ENCODE data around the gene WNT5B.

Gene WNT5B

GRCh38 chr12:1628666-1629337 is at the start of gene WNT5B:
WNT5B (plus strand) TSS chr12:1629231; CDS start chr12:1631355, 2,124 bp downstream.
- H3K9me2 ChIP-seq (ENCODE audit: low read depth, low read length): no peaks in the 10 kb centered on the region
- H3K27ac ChIP-seq (ENCODE audit: low read depth, low read length, poor library complexity, severe bottlenecking): no peak within 1 kb of the TSS
- H3K9me3 ChIP-seq (ENCODE audit: low read length): no peaks in the 10 kb centered on the region
- H3K4me2 ChIP-seq (ENCODE audit: low read length): peak within 1 kb of the TSS; percentile 74
- no peak for TF ChIP-seq EZH2 (IDR thresholded peaks at IDR 0.05; ENCODE audit: borderline replicate concordance, low read length)
- TF ChIP-seq, protein P1, sequence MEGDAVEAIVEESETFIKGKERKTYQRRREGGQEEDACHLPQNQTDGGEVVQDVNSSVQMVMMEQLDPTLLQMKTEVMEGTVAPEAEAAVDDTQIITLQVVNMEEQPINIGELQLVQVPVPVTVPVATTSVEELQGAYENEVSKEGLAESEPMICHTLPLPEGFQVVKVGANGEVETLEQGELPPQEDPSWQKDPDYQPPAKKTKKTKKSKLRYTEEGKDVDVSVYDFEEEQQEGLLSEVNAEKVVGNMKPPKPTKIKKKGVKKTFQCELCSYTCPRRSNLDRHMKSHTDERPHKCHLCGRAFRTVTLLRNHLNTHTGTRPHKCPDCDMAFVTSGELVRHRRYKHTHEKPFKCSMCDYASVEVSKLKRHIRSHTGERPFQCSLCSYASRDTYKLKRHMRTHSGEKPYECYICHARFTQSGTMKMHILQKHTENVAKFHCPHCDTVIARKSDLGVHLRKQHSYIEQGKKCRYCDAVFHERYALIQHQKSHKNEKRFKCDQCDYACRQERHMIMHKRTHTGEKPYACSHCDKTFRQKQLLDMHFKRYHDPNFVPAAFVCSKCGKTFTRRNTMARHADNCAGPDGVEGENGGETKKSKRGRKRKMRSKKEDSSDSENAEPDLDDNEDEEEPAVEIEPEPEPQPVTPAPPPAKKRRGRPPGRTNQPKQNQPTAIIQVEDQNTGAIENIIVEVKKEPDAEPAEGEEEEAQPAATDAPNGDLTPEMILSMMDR (IDR thresholded peaks at IDR 0.05; ENCODE audit: low read length): no peak
- H3K4me1 ChIP-seq (ENCODE audit: insufficient read depth, low read length, severe bottlenecking): peaks cover 16% of the 10 kb centered on the region
- H3K79me2 ChIP-seq (ENCODE audit: insufficient read depth, low read length): no peaks in the 10 kb centered on the region
- H2AFZ ChIP-seq (ENCODE audit: low read length): no peak within 1 kb of the TSS
- no peak within 1 kb of the TSS for H3K9ac ChIP-seq (ENCODE audit: low read length)
- no peaks in the 10 kb centered on the region for H3K36me3 ChIP-seq (ENCODE audit: insufficient read depth, low read length)
- H3F3A ChIP-seq (ENCODE audit: insufficient read depth, low read length): no peaks in the 10 kb centered on the region
- H4K20me1 ChIP-seq (ENCODE audit: insufficient read depth, low read length): no peaks in the 10 kb centered on the region
- H3K4me3 ChIP-seq (ENCODE audit: low read depth, low read length, poor library complexity, severe bottlenecking): peak within 1 kb of the TSS; percentile 54
- H3K27me3 ChIP-seq (ENCODE audit: insufficient read depth, low read length): peaks cover 29% of the 10 kb centered on the region

DNA sequence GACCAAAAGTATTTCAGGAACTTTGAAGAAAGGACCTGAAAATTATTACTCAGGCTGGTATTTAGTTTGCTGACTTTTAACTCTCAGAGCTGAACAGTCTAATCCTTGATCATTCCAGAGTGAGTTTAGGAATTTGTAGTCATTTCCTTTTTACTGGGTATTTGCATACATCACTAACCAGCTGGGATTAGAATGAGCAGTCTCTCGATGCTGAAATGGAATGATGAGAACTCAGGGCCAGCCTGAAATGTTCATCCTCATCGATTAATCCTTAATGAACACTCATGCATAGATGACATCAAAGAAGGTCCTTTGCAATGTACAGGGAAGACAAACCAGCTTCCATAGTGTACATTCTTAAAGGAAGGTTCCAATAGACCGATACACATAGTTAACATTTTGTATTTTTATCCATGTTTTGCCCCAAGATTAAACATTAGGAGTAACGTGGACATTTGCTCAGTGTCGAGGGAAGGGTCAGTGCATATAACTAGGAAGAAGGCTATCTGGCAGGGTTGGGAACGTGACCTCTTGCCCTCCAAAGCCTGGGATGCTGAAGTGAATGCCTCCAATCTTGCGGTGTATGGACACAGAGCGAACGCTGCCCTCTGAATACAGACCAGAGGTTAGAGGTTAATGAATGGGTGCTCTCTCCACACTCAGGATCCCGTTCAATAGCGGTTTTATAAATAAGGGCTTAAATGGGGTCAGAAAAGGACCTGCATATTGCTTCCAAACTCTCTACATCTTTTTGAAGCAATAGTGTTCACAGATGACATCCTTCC is 49.2 kb upstream of the WNT5B start:
- H3F3A ChIP-seq (ENCODE audit: insufficient read depth, low read length): peaks cover 2% of the 10 kb centered on the region; the same call in 1 of the 2 replicates
- peaks cover 33% of the 10 kb centered on the region for H3K4me1 ChIP-seq (ENCODE audit: insufficient read depth, low read length, severe bottlenecking)
- no peaks in the 10 kb centered on the region for H4K20me1 ChIP-seq (ENCODE audit: insufficient read depth, low read length)
- no peak overlapping the region for H3K4me2 ChIP-seq (ENCODE audit: low read length)
- no peaks in the 10 kb centered on the region for H3K9me2 ChIP-seq (ENCODE audit: low read depth, low read length)
- TF ChIP-seq, protein P1 (IDR thresholded peaks at IDR 0.05; ENCODE audit: low read length): no peak
- H2AFZ ChIP-seq (ENCODE audit: low read length): no peak overlapping the region
- H3K79me2 ChIP-seq (ENCODE audit: insufficient read depth, low read length): no peaks in the 10 kb centered on the region
- H3K36me3 ChIP-seq (ENCODE audit: insufficient read depth, low read length): no peaks in the 10 kb centered on the region
- no peak overlapping the region for H3K27ac ChIP-seq (ENCODE audit: low read depth, low read length, poor library complexity, severe bottlenecking)
- H3K27me3 ChIP-seq (ENCODE audit: insufficient read depth, low read length): no peaks in the 10 kb centered on the region
- H3K9ac ChIP-seq (ENCODE audit: low read length): no peak overlapping the region
- H3K4me3 ChIP-seq (ENCODE audit: low read depth, low read length, poor library complexity, severe bottlenecking): no peak overlapping the region
- no peaks in the 10 kb centered on the region for H3K9me3 ChIP-seq (ENCODE audit: low read length)

DNA sequence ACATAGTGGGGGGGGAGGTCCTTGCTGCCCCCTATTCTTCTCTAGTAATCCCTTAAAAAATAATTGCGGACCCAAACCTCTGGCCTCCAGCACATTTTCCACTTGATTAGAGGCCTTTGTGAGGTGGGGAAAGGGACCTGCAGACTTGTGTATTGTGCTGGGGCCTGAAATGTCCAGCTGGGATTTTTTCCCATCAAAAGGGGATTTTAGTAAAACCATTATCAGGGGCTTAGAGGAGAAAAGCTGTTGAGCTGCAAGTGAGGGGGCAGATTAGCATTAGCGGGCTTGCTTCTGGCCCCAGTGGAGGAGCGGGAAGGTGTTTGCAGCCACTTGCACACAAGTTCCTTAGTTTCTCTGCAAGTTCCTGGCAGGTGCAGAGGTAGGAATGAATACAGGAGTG is 48.5 kb upstream of the WNT5B start:
- Histone ChIP-seq H3K27me3 (ENCODE audit: insufficient read depth, low read length) (no peaks in the 10 kb centered on the region), H3K79me2 (ENCODE audit: insufficient read depth, low read length) (no peaks in the 10 kb centered on the region), H2AFZ (ENCODE audit: low read length) (no peak overlapping the region), H3K9me2 (ENCODE audit: low read depth, low read length) (no peaks in the 10 kb centered on the region), H4K20me1 (ENCODE audit: insufficient read depth, low read length) (no peaks in the 10 kb centered on the region), H3K36me3 (ENCODE audit: insufficient read depth, low read length) (0 out of 2 replicates have a peak, but pooled peaks cover 1% of the 10 kb centered on the region), H3F3A (ENCODE audit: insufficient read depth, low read length) (no peaks in the 10 kb centered on the region), H3K9me3 (ENCODE audit: low read length) (no peaks in the 10 kb centered on the region), H3K9ac (ENCODE audit: low read length) (no peak overlapping the region), H3K4me3 (ENCODE audit: low read depth, low read length, poor library complexity, severe bottlenecking) (no peak overlapping the region), H3K4me2 (ENCODE audit: low read length) (no peak overlapping the region), H3K4me1 (ENCODE audit: insufficient read depth, low read length, severe bottlenecking) (peaks cover 31% of the 10 kb centered on the region), H3K27ac (ENCODE audit: low read depth, low read length, poor library complexity, severe bottlenecking) (no peak overlapping the region)
- TF ChIP-seq, protein P1 (IDR thresholded peaks at IDR 0.05; ENCODE audit: low read length): no peak
- TF ChIP-seq EZH2 (IDR thresholded peaks at IDR 0.05; ENCODE audit: borderline replicate concordance, low read length): no peak
